ENCODE results near the gene TRIO. TPM values are rescaled to one million over a fixed set of nuclear protein-coding genes. Genes with fewer than 3 reads are reported as not detected.

Gene TRIO
- total RNA-seq, 1 experiment from 2014 or later = 68.4 TPM

GRCh38 chr5:14125262-14125661, 17.9 kb upstream of the TRIO start:
- Histone ChIP-seq H3K9me3 (ENCODE audit: control insufficient read depth in 1 of 2, insufficient read depth in 1 of 2, low read depth in 1 of 2, low read length in 2 of 2) (no peaks in the 10 kb centered on the region), H3K9me2 (ENCODE audit: insufficient read depth) (no peaks in the 10 kb centered on the region; the same call in 1 of the 2 replicates), H3K79me2 (ENCODE audit: insufficient read depth, low read length) (no peaks in the 10 kb centered on the region), H3K4me2 (ENCODE audit: low read length) (no peak overlapping the region), H3K4me1 (ENCODE audit: control insufficient read depth in 1 of 2, insufficient read depth in 2 of 2, low read length in 2 of 2) (no peaks in the 10 kb centered on the region), H3K27ac (ENCODE audit: low read depth, low read length) (no peak overlapping the region), H3K9ac (ENCODE audit: low read length) (no peak overlapping the region), H3K27me3 (ENCODE audit: insufficient read depth, low read length) (no peaks in the 10 kb centered on the region), H4K20me1 (ENCODE audit: insufficient read depth) (no peaks in the 10 kb centered on the region), H3K4me3 (replicated peaks in 1 of 2; ENCODE audit: low read depth in 1 of 2, low read length in 2 of 2) (no peak overlapping the region), H2AFZ (ENCODE audit: low read depth, low read length, poor library complexity, severe bottlenecking) (no peak overlapping the region), H3K36me3 (ENCODE audit: control insufficient read depth in 1 of 2, insufficient read depth in 2 of 2, low read length in 2 of 2) (no peaks in the 10 kb centered on the region)
- intact Hi-C loops (cut with micrococcal nuclease) = no loop called here
- ATAC-seq = peak; percentile 54; the same call in 1 of the 2 replicates
- BruUV-seq (replicated peaks) = no TSS peak
- RAD21 ChIA-PET (ENCODE audit: low non-redundant PET in 1 of 2, low total read pairs in 2 of 2, uncharacterized antibody in 2 of 2, unreplicated experiment in 2 of 2) = no interaction called here
- CTCF ChIA-PET = no interaction called here
- TF ChIP-seq ATF3 (IDR thresholded peaks at IDR 0.05) (no peak), CTCF (IDR thresholded peaks at IDR 0.05 in 2 of 3, conservative IDR thresholded peaks at IDR 0.05 in 1 of 3; ENCODE audit: borderline replicate concordance in 1 of 3, insufficient read depth in 1 of 3, low read depth in 2 of 3, low read length in 2 of 3) (no peak), CBX3 (IDR thresholded peaks at IDR 0.05; ENCODE audit: low read depth) (no peak), TCF7L2 (IDR thresholded peaks at IDR 0.05; ENCODE audit: borderline replicate concordance, extremely low read depth, insufficient read depth, insufficient read length) (no peak), EZH2phosphoT487 (IDR thresholded peaks at IDR 0.05; ENCODE audit: borderline replicate concordance) (no peak), ELF1 (IDR thresholded peaks at IDR 0.05; ENCODE audit: borderline replicate concordance, low read depth) (no peak), EZH2 (IDR thresholded peaks at IDR 0.05) (no peak), CEBPB (IDR thresholded peaks at IDR 0.05; ENCODE audit: low read depth) (no peak), JUND (IDR thresholded peaks at IDR 0.05) (no peak), SRF (IDR thresholded peaks at IDR 0.05; ENCODE audit: low read depth) (no peak), SP1 (IDR thresholded peaks at IDR 0.05; ENCODE audit: low read depth) (no peak)
- no peak for DNase-seq (ENCODE audit: low read depth, low spot score)
- POLR2A ChIA-PET = no interaction called here

Data from HCT116 (cell line).